GM18907 (cell line): ENCODE results near the gene PPP2R5B.

ENCODE experiments used
- ATAC-seq: cut with Tn5 transposase; IDR thresholded peaks from one replicate; pipeline ENCODE4 v1.9.1; 2021; ENCODE audit warnings: mild to moderate bottlenecking, moderate library complexity; ENCODE audit not compliant: unreplicated experiment

PPP2R5B gene

GRCh38 chr11:64928957-64929356 lies 4.5 kb downstream of the PPP2R5B start:
- ATAC-seq: no peak

GRCh38 chr11:64929625-64930024 lies 5.1 kb downstream of the PPP2R5B start:
- ATAC-seq: no peak

GRCh38 chr11:64930340-64930739 lies 5.9 kb downstream of the PPP2R5B start:
- no peak for ATAC-seq

GRCh38 chr11:64931290-64931689 lies 6.8 kb downstream of the PPP2R5B start:
- no peak for ATAC-seq

DNA sequence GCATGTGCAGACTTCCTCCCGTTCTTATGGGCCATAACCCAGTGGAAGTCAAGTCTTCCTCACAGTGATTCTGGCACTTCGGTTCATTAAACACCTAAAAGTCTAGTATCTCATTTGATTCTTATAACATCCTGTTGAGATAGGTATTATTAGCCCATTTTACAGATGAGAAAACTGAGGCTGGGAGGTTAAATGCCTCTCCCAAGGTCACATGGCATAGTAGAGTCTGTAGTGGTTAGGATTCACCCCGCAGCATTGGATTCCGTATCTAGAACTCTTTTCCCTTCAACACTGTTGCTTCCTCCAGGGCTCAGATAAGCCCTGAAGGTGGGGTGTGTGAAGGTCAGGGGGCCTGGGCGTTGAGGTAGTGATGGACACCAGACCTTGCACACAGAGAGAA lies 7.8 kb downstream of the PPP2R5B start:
- no peak for ATAC-seq

GRCh38 chr11:64933213-64933934 lies 8.9 kb downstream of the PPP2R5B start:
- ATAC-seq: no peak

GRCh38 chr11:64933935-64934681 lies 9.6 kb downstream of the PPP2R5B start:
- no peak for ATAC-seq

DNA sequence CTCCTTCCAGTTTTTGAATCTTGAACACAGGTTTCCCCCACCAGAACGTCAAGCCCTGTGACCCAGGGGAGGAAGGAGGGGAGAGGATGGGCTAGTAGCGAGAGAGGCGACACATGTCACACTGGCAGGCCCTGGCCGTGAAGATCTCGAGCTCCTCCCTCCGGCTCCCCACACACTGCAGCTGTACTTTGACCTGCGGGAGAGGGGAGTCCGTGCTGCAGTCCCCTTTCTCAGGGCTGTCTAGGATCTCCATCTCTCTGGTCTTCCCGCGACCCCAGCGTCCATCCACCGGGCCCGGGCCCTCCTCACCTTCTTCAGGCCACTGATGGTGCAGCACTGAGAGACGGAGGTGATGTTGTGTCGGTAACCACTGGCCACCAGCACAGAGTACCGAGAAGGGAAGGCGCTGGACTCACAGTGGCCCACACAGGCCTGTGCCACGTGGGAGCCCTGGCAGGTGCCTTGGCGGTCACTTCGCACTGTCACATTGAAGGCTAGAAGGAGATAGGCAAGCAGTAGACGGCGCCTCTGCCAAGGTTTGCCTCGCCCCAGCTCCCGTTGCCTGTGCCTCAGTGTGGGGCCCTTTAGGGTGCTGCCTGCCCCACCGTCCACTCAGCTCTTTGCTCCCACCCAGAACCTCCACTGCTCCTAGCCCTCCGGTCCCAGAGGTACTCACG lies 10.3 kb downstream of the PPP2R5B start:
- no peak for ATAC-seq

DNA sequence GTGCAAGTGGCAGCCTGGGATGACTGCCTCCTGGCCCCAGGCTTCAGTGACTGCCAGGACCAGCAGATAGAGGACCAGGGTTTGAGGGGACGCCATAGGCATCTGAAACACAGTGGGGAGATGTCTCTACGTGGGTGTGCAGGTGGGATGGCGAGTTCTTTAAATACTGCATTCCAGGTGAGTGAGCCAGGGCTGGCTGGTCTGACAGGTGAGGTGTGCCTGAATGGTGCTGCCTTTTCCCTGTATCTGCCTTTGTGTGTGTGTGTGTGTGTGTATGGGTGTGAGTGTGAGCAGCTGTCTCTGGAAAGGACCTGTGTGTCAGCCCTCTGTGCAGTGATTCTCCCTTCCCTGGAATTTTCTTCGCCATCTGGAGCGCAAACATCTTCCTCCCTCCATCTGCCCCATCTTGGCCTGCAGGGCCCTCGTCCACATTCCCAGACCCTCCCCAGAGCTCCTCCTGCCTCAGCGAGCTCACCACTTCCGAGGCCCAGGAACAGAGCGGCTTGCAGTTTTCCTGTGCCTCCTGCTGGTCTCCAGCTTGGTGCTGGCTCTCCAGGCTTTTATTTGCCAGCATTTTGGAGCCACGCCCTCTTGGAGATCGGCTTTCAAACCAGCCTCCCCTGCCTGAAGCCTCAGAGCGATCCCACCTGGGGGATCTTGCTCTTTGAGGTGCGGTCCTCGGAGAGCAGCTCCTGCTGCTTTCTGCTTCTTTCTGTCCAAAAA lies 11.0 kb downstream of the PPP2R5B start, which contains the start of gene GPHA2:
GPHA2 (minus strand) TSS at position 535 of the 723 bp plus-strand sequence; CDS start at position 102, 433 bp downstream.
- no peak for ATAC-seq

DNA sequence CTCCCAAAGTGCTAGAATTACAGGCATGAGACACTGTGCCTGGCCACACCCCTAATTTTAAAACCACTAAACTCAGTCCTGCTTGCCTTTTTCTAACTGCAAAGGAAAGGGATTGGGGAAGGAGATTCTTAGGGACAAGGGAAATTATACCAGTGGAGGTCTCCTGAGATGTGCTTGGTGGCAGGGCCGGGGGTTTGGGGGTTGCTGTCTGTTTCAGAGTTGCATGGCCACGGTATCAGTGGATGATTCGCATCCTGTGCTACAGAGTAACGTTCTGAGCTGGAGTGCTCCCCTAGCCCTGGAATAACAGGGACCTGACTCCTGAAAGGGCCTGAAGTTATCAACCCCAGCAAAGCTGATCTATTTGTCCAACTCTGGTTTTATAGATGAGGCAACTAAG lies 12.1 kb downstream of the PPP2R5B start:
- no peak for ATAC-seq

- ATAC-seq: no peak
These were observed 22.8 kb downstream of the PPP2R5B start for GRCh38 chr11:64947208-64947814.

- ATAC-seq: no peak
These were observed 27.0 kb downstream of the PPP2R5B start for GRCh38 chr11:64951529-64951928.

- no peak for ATAC-seq
These were observed 29.7 kb downstream of the PPP2R5B start for GRCh38 chr11:64954201-64954600.

DNA sequence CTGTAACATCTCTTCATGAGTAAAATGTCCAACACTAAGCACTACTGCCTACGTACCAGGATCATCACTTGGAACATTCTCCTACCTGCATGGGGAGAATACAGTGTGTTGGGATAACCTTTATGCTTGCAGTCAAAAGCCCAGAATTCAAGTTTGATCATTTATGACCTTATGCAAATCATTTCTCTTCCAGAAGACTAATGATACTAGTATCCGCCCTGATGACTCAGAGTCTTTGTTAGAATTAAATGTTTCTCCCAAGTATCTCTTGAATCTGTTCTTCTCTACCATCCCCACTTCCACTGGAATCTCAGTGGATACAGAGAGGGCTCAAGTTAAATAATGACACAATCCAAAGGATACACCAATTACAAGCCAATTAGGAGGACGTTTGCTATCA lies 35.0 kb downstream of the PPP2R5B start:
- no peak for ATAC-seq

- ATAC-seq: no peak
These were observed 36.2 kb downstream of the PPP2R5B start for GRCh38 chr11:64960719-64961118.

GRCh38 chr11:64963072-64963631 lies 38.7 kb downstream of the PPP2R5B start:
- ATAC-seq: no peak

GRCh38 chr11:64967375-64967774 lies 42.9 kb downstream of the PPP2R5B start:
- ATAC-seq: no peak

GRCh38 chr11:64969209-64969608 lies 44.7 kb downstream of the PPP2R5B start:
- no peak for ATAC-seq

DNA sequence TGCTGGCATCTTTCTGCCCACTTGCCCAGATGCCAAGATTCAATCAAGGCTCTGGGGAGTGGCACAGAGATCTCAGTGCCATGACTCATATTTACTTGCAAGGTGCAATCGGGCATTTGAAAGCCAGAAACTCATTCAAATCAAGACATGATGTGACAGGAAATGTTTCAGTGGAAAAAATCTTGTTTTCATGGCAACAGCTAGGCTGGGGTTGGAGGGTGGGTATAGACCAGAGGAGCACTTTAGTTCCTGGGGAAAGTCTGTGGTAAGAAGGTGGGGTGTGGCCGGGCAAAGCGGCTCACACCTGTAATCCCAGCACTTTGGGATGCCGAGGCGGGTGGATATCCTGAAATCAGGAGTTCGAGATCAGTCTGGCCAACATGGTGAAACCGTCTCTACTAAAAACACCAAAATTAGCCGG lies 46.3 kb downstream of the PPP2R5B start:
- no peak for ATAC-seq
